Smooth muscle cell (in vitro differentiated cells): ENCODE results near the gene MPO. TPM values are rescaled to one million over a fixed set of nuclear protein-coding genes. Genes with fewer than 3 reads are reported as not detected.

Experiments
- DNase-seq: peaks from one replicate; lab custom pipeline; 2025; ENCODE audit not compliant: unreplicated experiment; lab: John Stamatoyannopoulos, UW
- H2AFZ ChIP-seq: fragments of 200-600 bp; sonication (generic); 2 replicates; pipeline ENCODE4 v1.6.0; 2016; ENCODE audit warnings: antibody characterized with exemption, low read depth, mild to moderate bottlenecking
- H3F3A ChIP-seq: fragments of 200-600 bp; sonication (generic); 2 replicates; pipeline ENCODE4 v1.6.0; 2017; ENCODE audit warnings: antibody characterized with exemption, low read depth
- H3K27ac ChIP-seq: fragments of 200-600 bp; sonication (generic); 2 replicates; pipeline ENCODE4 v1.5.1; 2016; ENCODE audit warnings: low read depth, mild to moderate bottlenecking
- H3K27me3 ChIP-seq: fragments of 200-600 bp; sonication (generic); 2 replicates; pipeline ENCODE4 v1.6.1; 2016; ENCODE audit warnings: low read depth, mild to moderate bottlenecking
- H3K36me3 ChIP-seq: fragments of 200-600 bp; sonication (generic); 2 replicates; pipeline ENCODE4 v1.5.1; 2016; ENCODE audit warnings: low read depth
- H3K4me1 ChIP-seq: fragments of 200-600 bp; sonication (generic); 2 replicates; pipeline ENCODE4 v1.5.1; 2016; ENCODE audit warnings: low read depth
- H3K4me2 ChIP-seq: fragments of 200-600 bp; sonication (generic); 2 replicates; pipeline ENCODE4 v1.6.0; 2016; ENCODE audit warnings: mild to moderate bottlenecking
- H3K4me3 ChIP-seq: fragments of 200-600 bp; sonication (generic); 2 replicates; pipeline ENCODE4 v1.5.1; 2016; ENCODE audit warnings: mild to moderate bottlenecking
- H3K79me2 ChIP-seq: fragments of 200-600 bp; sonication (generic); 2 replicates; pipeline ENCODE4 v1.6.0; 2016; ENCODE audit warnings: low read depth, mild to moderate bottlenecking
- H3K9ac ChIP-seq: fragments of 200-600 bp; sonication (generic); 2 replicates; pipeline ENCODE4 v1.6.0; 2016; ENCODE audit warnings: low read depth
- H3K9me3 ChIP-seq: fragments of 200-600 bp; sonication (generic); replicated peaks from 2 replicates; pipeline ENCODE4 v1.5.1; 2016; ENCODE audit warnings: low read depth
- H4K20me1 ChIP-seq: fragments of 200-600 bp; sonication (generic); 2 replicates; pipeline ENCODE4 v1.6.0; 2016; ENCODE audit warnings: low read depth
- CTCF ChIP-seq: fragments of 200-600 bp; sonication (generic); IDR thresholded peaks from 2 replicates; pipeline ENCODE4 v1.5.1; 2017; ENCODE audit warnings: borderline replicate concordance, mild to moderate bottlenecking, antibody characterized with exemption; ENCODE audit not compliant: insufficient read depth, poor library complexity, severe bottlenecking
- WGBS: methylation state at CpG from one replicate; pipeline ENCODE4 v1.1.7; 2016; ENCODE audit warnings: low lambda C conversion rate; 5-methylcytosine and 5-hydroxymethylcytosine counted together
- polyA plus RNA-seq: library from polyadenylated mRNA; unstranded; fragments of >200 nt; fragmentation: Nextera tagmentation; extraction: Ambion mirVana; gene quantifications from 2 replicates; pipeline ENCODE4 v1.2.1, GENCODE V29; 2016
- total RNA-seq: library from RNA; depleted of rRNA; stranded (reverse); fragments of >200 nt; gene quantifications from 2 replicates; pipeline ENCODE4 v1.2.3, GENCODE V29; 2014

The MPO gene
- total and polyA plus RNA-seq, 2 experiments from 2014 or later, result 0.09 TPM; not detected in 1

- no peaks in the 10 kb centered on the region for H3F3A ChIP-seq
- DNase-seq, result no peak
- peaks cover 6% of the 10 kb centered on the region for H3K4me1 ChIP-seq
- H3K36me3 ChIP-seq, result no peaks in the 10 kb centered on the region
- H2AFZ ChIP-seq, result no peak overlapping the region
- no peak overlapping the region for H3K27ac ChIP-seq
- TF ChIP-seq CTCF, result no peak
- no peaks in the 10 kb centered on the region for H3K9me3 ChIP-seq
- WGBS, result 65% methylated on average over 2 of the region's 2 CpGs
- peaks cover 21% of the 10 kb centered on the region for H3K27me3 ChIP-seq
- no peak overlapping the region for H3K4me3 ChIP-seq
- no peaks in the 10 kb centered on the region for H4K20me1 ChIP-seq
- no peak overlapping the region for H3K4me2 ChIP-seq
- H3K79me2 ChIP-seq, result no peaks in the 10 kb centered on the region
- no peak overlapping the region for H3K9ac ChIP-seq
Observed at GRCh38 chr17:58236394-58236793, 44.3 kb downstream of the MPO start.

- Histone ChIP-seq H4K20me1 (no peaks in the 10 kb centered on the region), H3K27me3 (peaks cover 17% of the 10 kb centered on the region), H2AFZ (no peak overlapping the region), H3F3A (peaks cover 6% of the 10 kb centered on the region), H3K4me1 (peaks cover 6% of the 10 kb centered on the region), H3K79me2 (no peaks in the 10 kb centered on the region), H3K27ac (no peak overlapping the region), H3K4me2 (no peak overlapping the region), H3K36me3 (no peaks in the 10 kb centered on the region), H3K9me3 (no peaks in the 10 kb centered on the region), H3K4me3 (no peak overlapping the region), H3K9ac (no peak overlapping the region)
- no peak for TF ChIP-seq CTCF
- no peak for DNase-seq
- 88% methylated on average over 1 of the region's 1 CpG for WGBS
Observed at GRCh38 chr17:58235821-58236220, 44.9 kb downstream of the MPO start.

GRCh38 chr17:58234512-58234911 lies 46.2 kb downstream of the MPO start:
- WGBS, result 94% methylated on average over 3 of the region's 3 CpGs
- H3K4me1 ChIP-seq, result peaks cover 6% of the 10 kb centered on the region
- no peak for DNase-seq
- no peak for TF ChIP-seq CTCF
- peaks cover 7% of the 10 kb centered on the region for H3K27me3 ChIP-seq
- H3K4me3 ChIP-seq, result no peak overlapping the region
- H2AFZ ChIP-seq, result no peak overlapping the region
- no peak overlapping the region for H3K4me2 ChIP-seq
- H4K20me1 ChIP-seq, result no peaks in the 10 kb centered on the region
- H3K9ac ChIP-seq, result no peak overlapping the region
- H3K36me3 ChIP-seq, result no peaks in the 10 kb centered on the region
- H3K79me2 ChIP-seq, result no peaks in the 10 kb centered on the region
- H3K27ac ChIP-seq, result no peak overlapping the region
- no peaks in the 10 kb centered on the region for H3K9me3 ChIP-seq
- H3F3A ChIP-seq, result peaks cover 7% of the 10 kb centered on the region

DNA sequence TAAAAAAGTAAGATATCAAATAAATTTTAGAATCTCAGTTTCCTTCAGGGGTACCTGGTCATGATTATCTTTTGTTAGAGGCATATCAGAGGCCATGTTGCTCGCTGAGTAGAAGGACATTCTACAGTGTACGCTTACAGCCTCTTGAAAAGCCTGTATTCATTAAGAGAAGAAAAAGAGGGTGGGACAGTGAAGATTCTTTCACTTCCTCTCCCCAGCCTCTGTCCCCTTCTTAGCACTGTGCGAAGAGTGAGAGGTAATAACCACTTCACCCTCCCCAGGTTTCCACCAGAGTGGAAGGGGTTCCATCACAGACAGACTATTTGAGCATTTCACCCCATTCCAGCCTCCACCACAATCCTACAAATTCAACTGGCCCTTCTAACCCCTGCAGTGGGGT lies 47.2 kb downstream of the MPO start:
- Histone ChIP-seq H3K4me1 (peaks cover 14% of the 10 kb centered on the region), H3K4me3 (no peak overlapping the region), H2AFZ (no peak overlapping the region), H3K27ac (peak overlapping the region; percentile 92), H3K9ac (no peak overlapping the region), H4K20me1 (no peaks in the 10 kb centered on the region), H3K9me3 (no peaks in the 10 kb centered on the region), H3K27me3 (peaks cover 7% of the 10 kb centered on the region), H3F3A (peaks cover 7% of the 10 kb centered on the region), H3K4me2 (peak overlapping the region; percentile 69), H3K36me3 (no peaks in the 10 kb centered on the region), H3K79me2 (no peaks in the 10 kb centered on the region)
- 88% methylated on average over 3 of the region's 3 CpGs for WGBS
- no peak for TF ChIP-seq CTCF
- no peak for DNase-seq
